ENCODE data around the gene OSBPL2.

DNA sequence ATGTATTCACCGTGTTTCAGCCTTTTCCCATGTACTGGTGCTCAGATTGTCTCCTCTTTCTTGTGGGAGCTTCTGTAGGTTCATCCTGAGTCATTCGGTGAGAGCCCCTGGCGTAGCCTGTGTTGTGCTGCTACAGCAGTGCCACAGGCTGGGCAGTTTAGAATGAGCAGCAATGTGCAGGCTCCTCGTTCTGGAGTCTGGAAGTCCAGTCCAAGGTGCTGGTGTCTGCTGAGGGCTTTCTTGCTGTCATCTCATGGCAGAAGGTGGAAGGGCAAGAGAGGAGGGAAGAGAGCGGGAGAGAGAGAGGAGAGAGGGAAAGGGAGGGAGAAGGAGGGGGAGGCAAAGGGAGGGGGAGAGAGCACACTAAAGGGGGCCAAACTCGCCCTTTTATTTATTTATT is 15.1 kb downstream of the OSBPL2 start:
- TF ChIP-seq POLR2A (IDR thresholded peaks at IDR 0.05; ENCODE audit: borderline replicate concordance, extremely low read depth, insufficient read depth, insufficient read length) (no peak), MAX (IDR thresholded peaks at IDR 0.05) (no peak), POLR2AphosphoS5 (IDR thresholded peaks at IDR 0.05; ENCODE audit: low read depth, low read length) (no peak), CTCF (IDR thresholded peaks at IDR 0.05 in 2 of 3, conservative IDR thresholded peaks at IDR 0.05 in 1 of 3; ENCODE audit: borderline replicate concordance in 1 of 3, insufficient read depth in 1 of 3, low read depth in 2 of 3, low read length in 2 of 3) (no peak), SP1 (IDR thresholded peaks at IDR 0.05; ENCODE audit: low read depth) (no peak)

Data from HCT116 (cell line).